MCF 10A (cell line): ENCODE data around the gene FBXL22. TPM values are rescaled to one million over a fixed set of nuclear protein-coding genes. Genes with fewer than 3 reads are reported as not detected.

Source experiments
- Bru-seq: library from RNA; stranded (reverse); fragments of 400-500 nt; gene quantifications from one replicate; lab custom pipeline; 2021; lab: Mats Ljungman, UMichigan
- BruChase-seq, 2 experiments: library from RNA; stranded (reverse); fragments of 400-500 nt; gene quantifications; one replicate each; lab custom pipeline; 2021; lab: Mats Ljungman, UMichigan
- BruUV-seq: library from RNA; stranded (reverse); fragments of 400-500 nt; replicated peaks from 2 replicates; lab custom pipeline; 2021; lab: Mats Ljungman, UMichigan
- CTCF ChIA-PET: fragments of 300-600 bp; sonication (Branson Sonifier 250); formaldehyde crosslinking; extraction: SDS; loops from one replicate; lab custom pipeline; 2021; ENCODE audit warnings: antibody characterized with exemption, inconsistent platforms; lab: Yijun Ruan, JAX
- POLR2A ChIA-PET: fragments of 300-600, 350-650 bp; sonication (Branson Sonifier 250); formaldehyde crosslinking; extraction: SDS; loops from one replicate; lab custom pipeline; 2020; ENCODE audit warnings: antibody characterized with exemption, inconsistent platforms; lab: Yijun Ruan, JAX
- DNase-seq: peaks from one replicate; pipeline ENCODE4 v3.0.0-alpha.2; 2018; ENCODE audit not compliant: unreplicated experiment
- H3K27ac Mint-ChIP-seq: one replicate; pipeline ENCODE4 v1.8.0; 2022; ENCODE audit warnings: mild to moderate bottlenecking, low read depth, mixed read lengths; ENCODE audit not compliant: unreplicated experiment
- H3K27me3 Mint-ChIP-seq: one replicate; pipeline ENCODE4 v1.8.0; 2022; ENCODE audit warnings: mixed read lengths; ENCODE audit not compliant: insufficient read depth, unreplicated experiment
- H3K36me3 Mint-ChIP-seq: one replicate; pipeline ENCODE4 v1.8.0; 2022; ENCODE audit warnings: mild to moderate bottlenecking, moderate library complexity, mixed read lengths; ENCODE audit not compliant: insufficient read depth, unreplicated experiment
- H3K4me1 Mint-ChIP-seq: one replicate; pipeline ENCODE4 v1.8.0; 2022; ENCODE audit warnings: mixed read lengths; ENCODE audit not compliant: insufficient read depth, unreplicated experiment
- H3K4me3 Mint-ChIP-seq: one replicate; pipeline ENCODE4 v1.8.0; 2022; ENCODE audit warnings: mild to moderate bottlenecking, moderate library complexity, mixed read lengths; ENCODE audit not compliant: unreplicated experiment
- H3K9me3 Mint-ChIP-seq: one replicate; pipeline ENCODE4 v1.8.0; 2022; ENCODE audit warnings: mixed read lengths; ENCODE audit not compliant: unreplicated experiment
- intact Hi-C: fragments of 100-400 bp; cut with micrococcal nuclease; formaldehyde crosslinking; loops from 2 replicates; pipeline ENCODE4 v1.14.1; 2022
- long read RNA-seq: library from polyadenylated mRNA; stranded (forward); transcript quantifications from one replicate; pipeline ENCODE4 v2.0.0, GENCODE V29; 2022
- total RNA-seq: library from RNA; stranded (reverse); gene quantifications from 2 replicates; pipeline ENCODE4 v1.2.3, GENCODE V29; 2022
- TF ChIP-seq, protein P1 (sequence below): fragments of 200-600 bp; IDR thresholded peaks from one replicate; pipeline ENCODE4 v1.8.0; 2022; ENCODE audit warnings: antibody characterized with exemption, mild to moderate bottlenecking; ENCODE audit not compliant: unreplicated experiment

FBXL22 gene, protein sequence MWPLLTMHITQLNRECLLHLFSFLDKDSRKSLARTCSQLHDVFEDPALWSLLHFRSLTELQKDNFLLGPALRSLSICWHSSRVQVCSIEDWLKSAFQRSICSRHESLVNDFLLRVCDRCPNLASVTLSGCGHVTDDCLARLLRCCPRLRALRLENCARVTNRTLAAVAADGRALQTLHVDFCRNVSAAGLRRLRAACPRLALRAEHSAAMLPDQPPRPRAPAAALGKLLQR
- total RNA-seq: 0.39 and 0.58 TPM in 2 replicates
- percentile 52 among the genes with signal in this experiment for Bru-seq, nascent RNA
- BruChase-seq, experiment 1, labeled RNA remaining after a 6-hour chase: percentile 34 among the genes with signal in this experiment
- BruChase-seq, experiment 2, labeled RNA remaining after a 2-hour chase: percentile 25 among the genes with signal in this experiment
- long read RNA-seq, partial matches to known transcripts: 0 of 1 reads
- long read RNA-seq, other reads (novel, unspliced or antisense): 1 of 1 reads

DNA sequence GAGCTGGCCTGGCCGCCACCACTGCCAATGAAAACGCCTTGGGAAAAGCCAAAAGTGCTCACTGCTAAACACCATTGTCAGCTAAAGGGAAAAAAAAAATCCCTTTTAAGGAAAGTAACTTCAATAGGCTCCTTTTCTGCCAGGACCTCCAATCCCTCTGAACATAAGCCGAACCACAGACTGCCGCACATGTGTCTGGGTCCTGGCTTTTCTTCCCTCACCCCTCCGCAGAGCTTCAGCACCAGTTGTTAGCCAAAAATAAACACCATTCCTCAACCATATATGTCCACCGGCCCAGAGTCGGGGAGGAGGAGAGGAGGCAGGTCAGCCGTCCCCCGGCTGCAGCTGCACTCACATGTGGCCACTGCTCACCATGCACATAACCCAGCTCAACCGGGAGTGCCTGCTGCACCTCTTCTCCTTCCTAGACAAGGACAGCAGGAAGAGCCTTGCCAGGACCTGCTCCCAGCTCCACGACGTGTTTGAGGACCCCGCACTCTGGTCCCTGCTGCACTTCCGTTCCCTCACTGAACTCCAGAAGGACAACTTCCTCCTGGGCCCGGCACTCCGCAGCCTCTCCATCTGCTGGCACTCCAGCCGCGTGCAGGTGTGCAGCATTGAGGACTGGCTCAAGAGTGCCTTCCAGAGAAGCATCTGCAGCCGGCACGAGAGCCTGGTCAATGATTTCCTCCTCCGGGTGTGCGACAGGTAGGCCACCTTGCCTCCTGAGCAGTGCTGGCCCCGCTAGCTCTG is at the start of gene FBXL22:
Gene FBXL22, plus strand, starts transcription at position 350 of the 753 bp plus-strand sequence. Its CDS starts 6 bp downstream, at position 356.
- DNase-seq: no peak
- TF ChIP-seq, protein P1, sequence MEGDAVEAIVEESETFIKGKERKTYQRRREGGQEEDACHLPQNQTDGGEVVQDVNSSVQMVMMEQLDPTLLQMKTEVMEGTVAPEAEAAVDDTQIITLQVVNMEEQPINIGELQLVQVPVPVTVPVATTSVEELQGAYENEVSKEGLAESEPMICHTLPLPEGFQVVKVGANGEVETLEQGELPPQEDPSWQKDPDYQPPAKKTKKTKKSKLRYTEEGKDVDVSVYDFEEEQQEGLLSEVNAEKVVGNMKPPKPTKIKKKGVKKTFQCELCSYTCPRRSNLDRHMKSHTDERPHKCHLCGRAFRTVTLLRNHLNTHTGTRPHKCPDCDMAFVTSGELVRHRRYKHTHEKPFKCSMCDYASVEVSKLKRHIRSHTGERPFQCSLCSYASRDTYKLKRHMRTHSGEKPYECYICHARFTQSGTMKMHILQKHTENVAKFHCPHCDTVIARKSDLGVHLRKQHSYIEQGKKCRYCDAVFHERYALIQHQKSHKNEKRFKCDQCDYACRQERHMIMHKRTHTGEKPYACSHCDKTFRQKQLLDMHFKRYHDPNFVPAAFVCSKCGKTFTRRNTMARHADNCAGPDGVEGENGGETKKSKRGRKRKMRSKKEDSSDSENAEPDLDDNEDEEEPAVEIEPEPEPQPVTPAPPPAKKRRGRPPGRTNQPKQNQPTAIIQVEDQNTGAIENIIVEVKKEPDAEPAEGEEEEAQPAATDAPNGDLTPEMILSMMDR: no peak
- POLR2A ChIA-PET: interaction anchor here (0.5 to 11.1 kb wide), 8 partner anchors 8 to 194 kb away, joined by 3 to 186 read pairs (median 6); partner anchors contain the start of gene USP3
- no TSS peak for BruUV-seq
- H3K4me3 Mint-ChIP-seq: no peak within 1 kb of the TSS
- H3K36me3 Mint-ChIP-seq: peaks cover 41% of the 10 kb centered on the region
- no peaks in the 10 kb centered on the region for H3K9me3 Mint-ChIP-seq
- CTCF ChIA-PET: interaction anchor here (0.6 to 3.4 kb wide), 6 partner anchors 87 to 306 kb away, joined by 3 to 41 read pairs (median 8); no protein-coding TSS in a partner anchor
- H3K4me1 Mint-ChIP-seq: peaks cover 11% of the 10 kb centered on the region
- no peak within 1 kb of the TSS for H3K27ac Mint-ChIP-seq
- no peaks in the 10 kb centered on the region for H3K27me3 Mint-ChIP-seq
- intact Hi-C loops: no loop called here

DNA sequence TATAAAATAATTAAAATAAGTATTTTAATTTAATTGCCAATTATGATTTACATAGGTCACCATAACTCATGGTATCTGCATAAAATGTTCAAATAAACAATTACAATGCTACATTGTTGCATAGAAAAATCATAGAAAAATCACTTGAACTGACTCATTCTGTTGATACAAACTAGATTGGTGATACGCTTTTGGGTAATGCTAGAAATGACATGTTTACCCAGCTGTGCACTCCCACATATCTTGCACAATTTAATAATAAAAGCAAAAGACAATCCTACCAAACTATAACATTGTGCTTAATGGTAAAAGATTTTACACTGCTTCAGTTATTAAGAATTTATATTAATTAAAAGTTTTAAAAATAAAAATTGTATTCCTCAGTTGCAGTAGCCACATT is 45.8 kb upstream of the FBXL22 start:
- DNase-seq: peak; percentile 48
- ChIA-PET CTCF (no interaction called here), POLR2A (interaction anchor here (0.6 to 3.1 kb wide), 12 partner anchors 9 to 56 kb away, joined by 3 to 48 read pairs (median 7); partner anchors contain the start of gene USP3)
- H3K4me3 Mint-ChIP-seq: no peak overlapping the region
- no peaks in the 10 kb centered on the region for H3K9me3 Mint-ChIP-seq
- peaks cover 22% of the 10 kb centered on the region for H3K4me1 Mint-ChIP-seq
- no TSS peak for BruUV-seq
- TF ChIP-seq, protein P1: no peak
- H3K27me3 Mint-ChIP-seq: no peaks in the 10 kb centered on the region
- H3K36me3 Mint-ChIP-seq: peaks cover 27% of the 10 kb centered on the region
- intact Hi-C loops: loop anchor here (5.0 kb wide), 1 partner anchor 84 kb away; no protein-coding TSS in a partner anchor
- no peak overlapping the region for H3K27ac Mint-ChIP-seq

DNA sequence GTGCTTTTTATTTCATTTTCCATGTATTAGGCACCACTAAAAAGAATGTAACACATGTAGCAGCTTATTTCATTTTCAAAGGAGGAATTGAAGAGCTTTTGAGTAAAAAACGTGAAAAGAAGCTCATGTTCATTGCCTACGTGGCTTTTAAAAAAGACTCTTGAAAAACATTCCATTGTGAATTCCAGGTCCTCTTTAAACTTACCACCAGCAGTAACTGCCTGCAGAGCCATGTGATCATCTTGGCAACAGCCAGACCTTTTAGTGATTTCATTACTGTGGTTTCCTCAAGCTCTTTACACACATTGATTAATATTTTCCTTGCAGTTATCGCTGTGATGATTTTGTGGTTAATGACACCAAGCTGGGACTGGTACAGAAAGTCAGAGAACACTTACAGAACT is 43.8 kb upstream of the FBXL22 start:
- DNase-seq: peak; percentile 62
- POLR2A ChIA-PET: interaction anchor here (0.5 to 2.5 kb wide), 22 partner anchors 9 to 1248 kb away, joined by 3 to 51 read pairs (median 7); partner anchors contain the start of genes CIAO2A and USP3
- Mint-ChIP-seq H3K4me3 (peak overlapping the region; percentile 30), H3K9me3 (no peaks in the 10 kb centered on the region), H3K4me1 (peaks cover 22% of the 10 kb centered on the region), H3K27ac (peak overlapping the region; percentile 6), H3K36me3 (peaks cover 36% of the 10 kb centered on the region), H3K27me3 (no peaks in the 10 kb centered on the region)
- BruUV-seq: no TSS peak
- CTCF ChIA-PET: interaction anchor here (0.8 to 2.4 kb wide), 6 partner anchors 11 to 89 kb away, joined by 3 to 8 read pairs (median 6); partner anchors contain the start of gene USP3
- intact Hi-C loops: loop anchor here (1.0 to 5.0 kb wide), 2 partner anchors 47 to 86 kb away; no protein-coding TSS in a partner anchor
- TF ChIP-seq, protein P1: no peak
